ENCODE measurements around the gene TROAP.

The TROAP gene

DNA sequence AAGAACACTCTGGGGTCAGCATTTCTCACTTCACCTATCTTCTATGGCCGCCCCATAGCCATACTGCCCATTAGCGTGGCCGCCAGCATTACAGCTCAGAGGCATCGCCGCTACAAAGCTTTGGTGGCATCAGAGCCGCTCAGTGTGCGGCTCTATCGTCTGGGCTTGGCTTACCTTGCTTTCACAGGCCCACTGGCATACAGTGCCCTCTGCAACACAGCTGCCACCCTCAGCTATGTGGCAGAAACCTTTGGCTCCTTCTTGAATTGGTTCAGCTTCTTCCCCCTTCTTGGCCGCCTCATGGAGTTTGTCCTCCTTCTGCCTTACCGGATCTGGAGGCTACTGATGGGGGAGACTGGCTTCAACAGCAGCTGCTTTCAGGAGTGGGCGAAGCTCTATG is 26.2 kb downstream of the TROAP start:
- H3K27ac ChIP-seq (ENCODE audit: extremely low read depth, low read depth, low read length): no peak overlapping the region
- CTCF ChIA-PET: interaction anchor here (0.5 to 6.0 kb wide), 7 partner anchors 8 to 165 kb away, joined by 3 to 96 read pairs (median 48); partner anchors contain the start of gene C1QL4
- TF ChIP-seq, protein P1, sequence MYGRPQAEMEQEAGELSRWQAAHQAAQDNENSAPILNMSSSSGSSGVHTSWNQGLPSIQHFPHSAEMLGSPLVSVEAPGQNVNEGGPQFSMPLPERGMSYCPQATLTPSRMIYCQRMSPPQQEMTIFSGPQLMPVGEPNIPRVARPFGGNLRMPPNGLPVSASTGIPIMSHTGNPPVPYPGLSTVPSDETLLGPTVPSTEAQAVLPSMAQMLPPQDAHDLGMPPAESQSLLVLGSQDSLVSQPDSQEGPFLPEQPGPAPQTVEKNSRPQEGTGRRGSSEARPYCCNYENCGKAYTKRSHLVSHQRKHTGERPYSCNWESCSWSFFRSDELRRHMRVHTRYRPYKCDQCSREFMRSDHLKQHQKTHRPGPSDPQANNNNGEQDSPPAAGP (tag by site-specific recombination; IDR thresholded peaks at IDR 0.05): no peak
- TF ChIP-seq ZNF404 (tag by site-specific recombination; IDR thresholded peaks at IDR 0.05) (no peak), ZNF510 (tag by site-specific recombination; IDR thresholded peaks at IDR 0.05; ENCODE audit: insufficient replicate concordance) (no peak), ZFP37 (tag by site-specific recombination; IDR thresholded peaks at IDR 0.05) (no peak), ZNF24 (tag by site-specific recombination; IDR thresholded peaks at IDR 0.05) (no peak), ZNF626 (tag by site-specific recombination; IDR thresholded peaks at IDR 0.05) (no peak), GLIS1 (tag by site-specific recombination; IDR thresholded peaks at IDR 0.05) (no peak), ZNF155 (tag by site-specific recombination; IDR thresholded peaks at IDR 0.05) (no peak), ZNF112 (tag by site-specific recombination; IDR thresholded peaks at IDR 0.05) (no peak), ZNF624 (tag by site-specific recombination; IDR thresholded peaks at IDR 0.05) (no peak), ZNF366 (tag by site-specific recombination; conservative IDR thresholded peaks at IDR 0.05) (no peak), ZNF266 (tag by site-specific recombination; IDR thresholded peaks at IDR 0.05; ENCODE audit: low read depth) (no peak), ZNF239 (tag by site-specific recombination; IDR thresholded peaks at IDR 0.05) (no peak), ZBTB7A (tag by site-specific recombination; IDR thresholded peaks at IDR 0.05; ENCODE audit: low read depth) (no peak)
- TF ChIP-seq, protein P2, sequence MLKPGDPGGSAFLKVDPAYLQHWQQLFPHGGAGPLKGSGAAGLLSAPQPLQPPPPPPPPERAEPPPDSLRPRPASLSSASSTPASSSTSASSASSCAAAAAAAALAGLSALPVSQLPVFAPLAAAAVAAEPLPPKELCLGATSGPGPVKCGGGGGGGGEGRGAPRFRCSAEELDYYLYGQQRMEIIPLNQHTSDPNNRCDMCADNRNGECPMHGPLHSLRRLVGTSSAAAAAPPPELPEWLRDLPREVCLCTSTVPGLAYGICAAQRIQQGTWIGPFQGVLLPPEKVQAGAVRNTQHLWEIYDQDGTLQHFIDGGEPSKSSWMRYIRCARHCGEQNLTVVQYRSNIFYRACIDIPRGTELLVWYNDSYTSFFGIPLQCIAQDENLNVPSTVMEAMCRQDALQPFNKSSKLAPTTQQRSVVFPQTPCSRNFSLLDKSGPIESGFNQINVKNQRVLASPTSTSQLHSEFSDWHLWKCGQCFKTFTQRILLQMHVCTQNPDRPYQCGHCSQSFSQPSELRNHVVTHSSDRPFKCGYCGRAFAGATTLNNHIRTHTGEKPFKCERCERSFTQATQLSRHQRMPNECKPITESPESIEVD (tag by site-specific recombination; IDR thresholded peaks at IDR 0.05): no peak
- TF ChIP-seq, protein P3, sequence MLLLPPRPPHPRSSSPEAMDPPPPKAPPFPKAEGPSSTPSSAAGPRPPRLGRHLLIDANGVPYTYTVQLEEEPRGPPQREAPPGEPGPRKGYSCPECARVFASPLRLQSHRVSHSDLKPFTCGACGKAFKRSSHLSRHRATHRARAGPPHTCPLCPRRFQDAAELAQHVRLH (tag by site-specific recombination; IDR thresholded peaks at IDR 0.05): no peak
- TF ChIP-seq, protein P4, sequence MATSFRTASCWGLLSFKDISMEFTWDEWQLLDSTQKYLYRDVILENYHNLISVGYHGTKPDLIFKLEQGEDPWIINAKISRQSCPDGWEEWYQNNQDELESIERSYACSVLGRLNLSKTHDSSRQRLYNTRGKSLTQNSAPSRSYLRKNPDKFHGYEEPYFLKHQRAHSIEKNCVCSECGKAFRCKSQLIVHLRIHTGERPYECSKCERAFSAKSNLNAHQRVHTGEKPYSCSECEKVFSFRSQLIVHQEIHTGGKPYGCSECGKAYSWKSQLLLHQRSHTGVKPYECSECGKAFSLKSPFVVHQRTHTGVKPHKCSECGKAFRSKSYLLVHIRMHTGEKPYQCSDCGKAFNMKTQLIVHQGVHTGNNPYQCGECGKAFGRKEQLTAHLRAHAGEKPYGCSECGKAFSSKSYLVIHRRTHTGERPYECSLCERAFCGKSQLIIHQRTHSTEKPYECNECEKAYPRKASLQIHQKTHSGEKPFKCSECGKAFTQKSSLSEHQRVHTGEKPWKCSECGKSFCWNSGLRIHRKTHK (tag by site-specific recombination; IDR thresholded peaks at IDR 0.05): no peak
- TF ChIP-seq, protein P5, sequence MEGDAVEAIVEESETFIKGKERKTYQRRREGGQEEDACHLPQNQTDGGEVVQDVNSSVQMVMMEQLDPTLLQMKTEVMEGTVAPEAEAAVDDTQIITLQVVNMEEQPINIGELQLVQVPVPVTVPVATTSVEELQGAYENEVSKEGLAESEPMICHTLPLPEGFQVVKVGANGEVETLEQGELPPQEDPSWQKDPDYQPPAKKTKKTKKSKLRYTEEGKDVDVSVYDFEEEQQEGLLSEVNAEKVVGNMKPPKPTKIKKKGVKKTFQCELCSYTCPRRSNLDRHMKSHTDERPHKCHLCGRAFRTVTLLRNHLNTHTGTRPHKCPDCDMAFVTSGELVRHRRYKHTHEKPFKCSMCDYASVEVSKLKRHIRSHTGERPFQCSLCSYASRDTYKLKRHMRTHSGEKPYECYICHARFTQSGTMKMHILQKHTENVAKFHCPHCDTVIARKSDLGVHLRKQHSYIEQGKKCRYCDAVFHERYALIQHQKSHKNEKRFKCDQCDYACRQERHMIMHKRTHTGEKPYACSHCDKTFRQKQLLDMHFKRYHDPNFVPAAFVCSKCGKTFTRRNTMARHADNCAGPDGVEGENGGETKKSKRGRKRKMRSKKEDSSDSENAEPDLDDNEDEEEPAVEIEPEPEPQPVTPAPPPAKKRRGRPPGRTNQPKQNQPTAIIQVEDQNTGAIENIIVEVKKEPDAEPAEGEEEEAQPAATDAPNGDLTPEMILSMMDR (tag by site-specific recombination; IDR thresholded peaks at IDR 0.05): no peak
- TF ChIP-seq, protein P6, sequence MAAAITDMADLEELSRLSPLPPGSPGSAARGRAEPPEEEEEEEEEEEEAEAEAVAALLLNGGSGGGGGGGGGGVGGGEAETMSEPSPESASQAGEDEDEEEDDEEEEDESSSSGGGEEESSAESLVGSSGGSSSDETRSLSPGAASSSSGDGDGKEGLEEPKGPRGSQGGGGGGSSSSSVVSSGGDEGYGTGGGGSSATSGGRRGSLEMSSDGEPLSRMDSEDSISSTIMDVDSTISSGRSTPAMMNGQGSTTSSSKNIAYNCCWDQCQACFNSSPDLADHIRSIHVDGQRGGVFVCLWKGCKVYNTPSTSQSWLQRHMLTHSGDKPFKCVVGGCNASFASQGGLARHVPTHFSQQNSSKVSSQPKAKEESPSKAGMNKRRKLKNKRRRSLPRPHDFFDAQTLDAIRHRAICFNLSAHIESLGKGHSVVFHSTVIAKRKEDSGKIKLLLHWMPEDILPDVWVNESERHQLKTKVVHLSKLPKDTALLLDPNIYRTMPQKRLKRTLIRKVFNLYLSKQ (tag by site-specific recombination; IDR thresholded peaks at IDR 0.05; ENCODE audit: borderline replicate concordance): no peak
- TF ChIP-seq, protein P7, sequence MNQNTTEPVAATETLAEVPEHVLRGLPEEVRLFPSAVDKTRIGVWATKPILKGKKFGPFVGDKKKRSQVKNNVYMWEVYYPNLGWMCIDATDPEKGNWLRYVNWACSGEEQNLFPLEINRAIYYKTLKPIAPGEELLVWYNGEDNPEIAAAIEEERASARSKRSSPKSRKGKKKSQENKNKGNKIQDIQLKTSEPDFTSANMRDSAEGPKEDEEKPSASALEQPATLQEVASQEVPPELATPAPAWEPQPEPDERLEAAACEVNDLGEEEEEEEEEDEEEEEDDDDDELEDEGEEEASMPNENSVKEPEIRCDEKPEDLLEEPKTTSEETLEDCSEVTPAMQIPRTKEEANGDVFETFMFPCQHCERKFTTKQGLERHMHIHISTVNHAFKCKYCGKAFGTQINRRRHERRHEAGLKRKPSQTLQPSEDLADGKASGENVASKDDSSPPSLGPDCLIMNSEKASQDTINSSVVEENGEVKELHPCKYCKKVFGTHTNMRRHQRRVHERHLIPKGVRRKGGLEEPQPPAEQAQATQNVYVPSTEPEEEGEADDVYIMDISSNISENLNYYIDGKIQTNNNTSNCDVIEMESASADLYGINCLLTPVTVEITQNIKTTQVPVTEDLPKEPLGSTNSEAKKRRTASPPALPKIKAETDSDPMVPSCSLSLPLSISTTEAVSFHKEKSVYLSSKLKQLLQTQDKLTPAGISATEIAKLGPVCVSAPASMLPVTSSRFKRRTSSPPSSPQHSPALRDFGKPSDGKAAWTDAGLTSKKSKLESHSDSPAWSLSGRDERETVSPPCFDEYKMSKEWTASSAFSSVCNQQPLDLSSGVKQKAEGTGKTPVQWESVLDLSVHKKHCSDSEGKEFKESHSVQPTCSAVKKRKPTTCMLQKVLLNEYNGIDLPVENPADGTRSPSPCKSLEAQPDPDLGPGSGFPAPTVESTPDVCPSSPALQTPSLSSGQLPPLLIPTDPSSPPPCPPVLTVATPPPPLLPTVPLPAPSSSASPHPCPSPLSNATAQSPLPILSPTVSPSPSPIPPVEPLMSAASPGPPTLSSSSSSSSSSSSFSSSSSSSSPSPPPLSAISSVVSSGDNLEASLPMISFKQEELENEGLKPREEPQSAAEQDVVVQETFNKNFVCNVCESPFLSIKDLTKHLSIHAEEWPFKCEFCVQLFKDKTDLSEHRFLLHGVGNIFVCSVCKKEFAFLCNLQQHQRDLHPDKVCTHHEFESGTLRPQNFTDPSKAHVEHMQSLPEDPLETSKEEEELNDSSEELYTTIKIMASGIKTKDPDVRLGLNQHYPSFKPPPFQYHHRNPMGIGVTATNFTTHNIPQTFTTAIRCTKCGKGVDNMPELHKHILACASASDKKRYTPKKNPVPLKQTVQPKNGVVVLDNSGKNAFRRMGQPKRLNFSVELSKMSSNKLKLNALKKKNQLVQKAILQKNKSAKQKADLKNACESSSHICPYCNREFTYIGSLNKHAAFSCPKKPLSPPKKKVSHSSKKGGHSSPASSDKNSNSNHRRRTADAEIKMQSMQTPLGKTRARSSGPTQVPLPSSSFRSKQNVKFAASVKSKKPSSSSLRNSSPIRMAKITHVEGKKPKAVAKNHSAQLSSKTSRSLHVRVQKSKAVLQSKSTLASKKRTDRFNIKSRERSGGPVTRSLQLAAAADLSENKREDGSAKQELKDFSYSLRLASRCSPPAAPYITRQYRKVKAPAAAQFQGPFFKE (tag by site-specific recombination; IDR thresholded peaks at IDR 0.05; ENCODE audit: borderline replicate concordance): no peak
- no peak overlapping the region for H3K4me3 ChIP-seq (ENCODE audit: low read depth, low read length)
- POLR2A ChIA-PET: no interaction called here
- H3K36me3 ChIP-seq (ENCODE audit: control insufficient read depth in 2 of 2, insufficient read depth in 1 of 2, low read length in 2 of 2): peaks cover 0 to 10% of the 10 kb centered on the region in 2 experiments; a peak in 1 of 3 replicates
- no peaks in the 10 kb centered on the region for H3K9me3 ChIP-seq (ENCODE audit: control insufficient read depth, insufficient read depth, low read depth, low read length)
- peaks cover 21% of the 10 kb centered on the region for H3K4me1 ChIP-seq (ENCODE audit: control insufficient read depth, insufficient read depth, low read length)

Data from HEK293 (cell line).